Endometrial microvascular endothelial cells (primary cell): ENCODE results near the gene PCOLCE2. TPM values are rescaled to one million over a fixed set of nuclear protein-coding genes. Genes with fewer than 3 reads are reported as not detected.
"Not testable (repeated sequence)": the region's sequence is repeated elsewhere in the genome, so short reads cannot be mapped to it uniquely, and the experiment has no call there.

Experiments used
- in situ Hi-C: cut with HindIII; loops from 2 replicates; pipeline ENCODE4 v1.10.0; 2017; ENCODE audit warnings: low sequenced_read_pairs, low pct_unique_long_range_greater_than_20kb; ENCODE audit errors: inconsistent ontology term
- total RNA-seq: library from RNA; depleted of rRNA; stranded (reverse); fragments of >200 nt; gene quantifications from one replicate; pipeline ENCODE4 v1.2.3, GENCODE V29; 2015; ENCODE audit errors: inconsistent ontology term

Gene PCOLCE2
- total RNA-seq, 1 donor from 2014 or later: not detected

- in situ Hi-C loops: no loop called here
Measured at GRCh38 chr3:142907996-142908395, 19.1 kb upstream of the PCOLCE2 start.

GRCh38 chr3:142904639-142905436, 16.0 kb upstream of the PCOLCE2 start:
- in situ Hi-C loops: no loop called here

GRCh38 chr3:142902356-142902755, 13.5 kb upstream of the PCOLCE2 start:
- in situ Hi-C loops: no loop called here

GRCh38 chr3:142898346-142899213, 9.7 kb upstream of the PCOLCE2 start:
- in situ Hi-C loops: no loop called here

GRCh38 chr3:142897807-142898206, 8.9 kb upstream of the PCOLCE2 start:
- in situ Hi-C loops: no loop called here

- in situ Hi-C loops: no loop called here
Measured at GRCh38 chr3:142896996-142897395, 8.1 kb upstream of the PCOLCE2 start.

- in situ Hi-C loops: no loop called here
Measured at GRCh38 chr3:142896201-142896755, 7.4 kb upstream of the PCOLCE2 start.

- in situ Hi-C loops: no loop called here
Measured at GRCh38 chr3:142894493-142894892, 5.6 kb upstream of the PCOLCE2 start.

- in situ Hi-C loops: no loop called here
Measured at GRCh38 chr3:142892714-142893113, 3.8 kb upstream of the PCOLCE2 start.

- in situ Hi-C loops: no loop called here
Measured at GRCh38 chr3:142890592-142890991, 1.7 kb upstream of the PCOLCE2 start.

- in situ Hi-C loops: no loop called here
Measured at GRCh38 chr3:142889212-142890014, 530 bp upstream of the PCOLCE2 start.

GRCh38 chr3:142888099-142888480, 793 bp downstream of the PCOLCE2 start:
- in situ Hi-C loops: no loop called here

- in situ Hi-C loops: no loop called here
Measured at GRCh38 chr3:142886940-142887339, 1.9 kb downstream of the PCOLCE2 start.

GRCh38 chr3:142886021-142886420, 2.9 kb downstream of the PCOLCE2 start:
- in situ Hi-C loops: no loop called here

- in situ Hi-C loops: no loop called here
Measured at GRCh38 chr3:142884531-142884930, 4.4 kb downstream of the PCOLCE2 start.

- in situ Hi-C loops: not testable (repeated sequence)
Measured at GRCh38 chr3:142883534-142883933, 5.3 kb downstream of the PCOLCE2 start.

- in situ Hi-C loops: no loop called here
Measured at GRCh38 chr3:142881445-142882224, 7.2 kb downstream of the PCOLCE2 start.

GRCh38 chr3:142878649-142879300, 10.1 kb downstream of the PCOLCE2 start:
- in situ Hi-C loops: no loop called here
